B cell (primary cell): ENCODE results near the gene IGSF9B. TPM values are rescaled to one million over a fixed set of nuclear protein-coding genes. Genes with fewer than 3 reads are reported as not detected.

ENCODE experiments used
- ATAC-seq: fragments of 200-7000 bp; cut with Tn5 transposase; one replicate; pipeline ENCODE4 v1.10.0; 2021; ENCODE audit warnings: low read depth, mild to moderate bottlenecking, moderate number of reproducible peaks, moderate library complexity
- CTCF ChIA-PET: fragments of 350-600 bp; sonication (Branson Sonifier 250); formaldehyde crosslinking; loops from one replicate; lab custom pipeline; 2021; ENCODE audit warnings: antibody characterized with exemption, inconsistent platforms; lab: Charles Lee
- POLR2A ChIA-PET: fragments of 350-600 bp; sonication (Branson Sonifier 250); formaldehyde crosslinking; loops from one replicate; lab custom pipeline; 2021; ENCODE audit warnings: antibody characterized with exemption; lab: Charles Lee
- DNase-seq: peaks from one replicate; pipeline ENCODE4 v3.0.0; 2013
- H2AFZ ChIP-seq: 2 replicates; pipeline ENCODE4 v1.6.1; 2012; ENCODE audit warnings: mild to moderate bottlenecking, low read depth, low read length; ENCODE audit not compliant: insufficient read depth, poor library complexity, severe bottlenecking
- H3K27ac ChIP-seq, 2 donors: 1 replicate in 1 of 2; 2 replicates in 1 of 2; pipeline ENCODE4 v1.5.1; 2012 to 2013; ENCODE audit warnings: low read length in 2 of 2, mild to moderate bottlenecking in 2 of 2, moderate library complexity in 1 of 2
- H3K27me3 ChIP-seq, 4 experiments: fragments of 200-600 bp in 1 of 4; sonication (generic) in 1 of 4; replicated peaks in 1 of 4; 1 replicate in 2 of 4; 2 replicates in 2 of 4; pipeline versions ENCODE4 v1.6.1 to v1.7.0; 2013 to 2016; ENCODE audit warnings: low read length in 3 of 4, mild to moderate bottlenecking in 2 of 4, mixed read lengths in 1 of 4, moderate library complexity in 1 of 4; ENCODE audit not compliant: insufficient read depth in 4 of 4, control insufficient read depth in 3 of 4; ENCODE audit errors: control extremely low read depth in 1 of 4
- H3K36me3 ChIP-seq, 2 experiments: replicated peaks in 1 of 2; 1 replicate in 1 of 2; 2 replicates in 1 of 2; pipeline versions ENCODE4 v1.6.1 to v1.7.1; 2013; ENCODE audit warnings: low read length in 1 of 2; ENCODE audit not compliant: insufficient read depth in 2 of 2, control insufficient read depth in 1 of 2; ENCODE audit errors: control extremely low read depth in 1 of 2, extremely low read depth in 1 of 2
- H3K4me1 ChIP-seq, 2 donors: fragments of 200-600 bp in 1 of 2; sonication (generic) in 1 of 2; 1 replicate in 1 of 2; 2 replicates in 1 of 2; pipeline versions ENCODE4 v1.5.1 to v1.6.1; 2013 to 2017; ENCODE audit warnings: low read length in 2 of 2; ENCODE audit not compliant: control insufficient read depth in 2 of 2, insufficient read depth in 2 of 2
- H3K4me2 ChIP-seq: replicated peaks from 2 replicates; pipeline ENCODE3; 2012; ENCODE audit warnings: mild to moderate bottlenecking, low read depth, low read length; ENCODE audit not compliant: poor library complexity, severe bottlenecking
- H3K4me3 ChIP-seq, 5 experiments: fragments of 200-600 bp in 1 of 5; sonication (generic) in 1 of 5; 1 replicate in 3 of 5; 2 replicates in 2 of 5; pipeline versions ENCODE4 v1.5.1 to v1.7.0; 2011 to 2016; ENCODE audit warnings: low read length in 4 of 5, mild to moderate bottlenecking in 4 of 5, low read depth in 2 of 5, control low read depth in 1 of 5, moderate library complexity in 1 of 5; ENCODE audit not compliant: insufficient read depth in 1 of 5; ENCODE audit errors: control extremely low read depth in 1 of 5, extremely low read depth in 1 of 5
- H3K79me2 ChIP-seq: fragments of 200-600 bp; sonication (generic); one replicate; pipeline ENCODE4 v1.6.0; 2016; ENCODE audit warnings: low read length; ENCODE audit not compliant: control insufficient read depth, insufficient read depth
- H3K9ac ChIP-seq: fragments of 200-600 bp; sonication (generic); 2 replicates; pipeline ENCODE4 v1.6.1; 2017; ENCODE audit warnings: mild to moderate bottlenecking, low read length, moderate library complexity
- H3K9me3 ChIP-seq, 3 donors: one replicate each; pipeline versions ENCODE4 v1.6.1 to v1.7.1; 2013; ENCODE audit warnings: low read length in 2 of 3; ENCODE audit not compliant: control insufficient read depth in 2 of 3, insufficient read depth in 1 of 3; ENCODE audit errors: control extremely low read depth in 1 of 3
- H4K20me1 ChIP-seq: 2 replicates; pipeline ENCODE4 v1.6.0; 2012; ENCODE audit warnings: mild to moderate bottlenecking, low read length; ENCODE audit not compliant: insufficient read depth, control insufficient read depth, poor library complexity, severe bottlenecking
- H3K27ac Mint-ChIP-seq: one replicate; pipeline ENCODE4 v1.8.0; 2021; ENCODE audit warnings: mixed read lengths
- H3K27me3 Mint-ChIP-seq: one replicate; pipeline ENCODE4 v1.8.0; 2021; ENCODE audit warnings: mixed read lengths
- H3K4me1 Mint-ChIP-seq: one replicate; pipeline ENCODE4 v1.8.0; 2021; ENCODE audit warnings: mixed read lengths
- H3K4me3 Mint-ChIP-seq: one replicate; pipeline ENCODE4 v1.8.0; 2021; ENCODE audit warnings: mixed read lengths
- H3K9me3 Mint-ChIP-seq: one replicate; pipeline ENCODE4 v1.8.0; 2022; ENCODE audit warnings: mixed read lengths; ENCODE audit not compliant: insufficient read depth
- EZH2 ChIP-seq: IDR thresholded peaks from 2 replicates; pipeline ENCODE4 v1.6.1; 2012; ENCODE audit warnings: borderline replicate concordance, low read depth, mild to moderate bottlenecking, moderate library complexity, low read length; ENCODE audit not compliant: insufficient read depth, poor library complexity, severe bottlenecking
- WGBS: methylation state at CpG from one replicate; pipeline ENCODE4 v1.1.5; 2013; ENCODE audit warnings: missing lambda C conversion rate; ENCODE audit not compliant: insufficient coverage; 5-methylcytosine and 5-hydroxymethylcytosine counted together
- intact Hi-C: fragments of 100-400 bp; cut with micrococcal nuclease; formaldehyde crosslinking; loops from one replicate; pipeline ENCODE4 v1.10.0; 2022
- polyA plus RNA-seq: library from polyadenylated mRNA; depleted of rRNA; stranded (reverse); fragments of >200 nt; gene quantifications from 2 replicates; pipeline ENCODE4 v1.2.3, GENCODE V29; 2012
- total RNA-seq, 2 donors: library from RNA; stranded (reverse); fragments of 120-200 nt in 1 of 2; gene quantifications; 1 replicate in 1 of 2; 2 replicates in 1 of 2; pipeline versions ENCODE4 v1.2.3 to v1.2.4, GENCODE V29; 2013 to 2022
- TF ChIP-seq, protein P1 (sequence below): fragments of 200-600 bp; IDR thresholded peaks from one replicate; pipeline ENCODE4 v1.8.0; 2022; ENCODE audit warnings: antibody characterized with exemption, mild to moderate bottlenecking

IGSF9B gene
- total and polyA plus RNA-seq, 2 donors (not counting 1 experiment from before 2014, with no cell fraction given) = 0.15 to 0.37 TPM

DNA sequence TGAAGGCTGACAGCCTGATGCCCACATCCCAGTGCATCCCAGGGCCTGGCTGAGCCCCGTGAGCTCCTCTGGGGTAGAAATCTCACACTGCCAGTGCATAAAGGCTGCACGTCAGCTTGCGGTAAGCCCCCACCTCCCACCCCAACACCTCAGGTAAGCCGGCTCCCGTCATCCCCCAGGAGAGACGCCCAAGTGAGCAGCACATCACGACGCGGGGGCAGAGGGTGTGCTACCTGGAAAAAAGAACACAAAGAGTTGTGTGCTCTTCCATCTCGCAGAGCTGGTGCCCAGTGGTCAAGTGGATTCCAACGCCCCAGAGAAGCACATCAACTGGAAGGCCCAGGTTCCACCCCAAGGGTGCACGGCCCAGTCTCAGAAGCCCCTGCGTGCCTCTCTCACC is 50.0 kb downstream of the IGSF9B start:
- intact Hi-C loops = no loop called here
- ATAC-seq (no peak), DNase-seq (no peak)
- Histone ChIP-seq H3K4me2 (no peak overlapping the region), H3K27me3 (no peaks in the 10 kb centered on the region), H3K4me1 (peaks cover 0 to 4% of the 10 kb centered on the region in 2 donors), H3K9me3 (peaks cover 0 to 3% (median 0%) of the 10 kb centered on the region in 3 donors), H4K20me1 (no peaks in the 10 kb centered on the region), H3K4me3 (no peak overlapping the region), H2AFZ (no peak overlapping the region), H3K79me2 (no peaks in the 10 kb centered on the region), H3K27ac (no peak overlapping the region), H3K9ac (no peak overlapping the region), H3K36me3 (no peaks in the 10 kb centered on the region)
- ChIA-PET POLR2A (no interaction called here), CTCF (no interaction called here)
- H3K4me3 Mint-ChIP-seq = no peak overlapping the region
- no peaks in the 10 kb centered on the region for H3K9me3 Mint-ChIP-seq
- H3K4me1 Mint-ChIP-seq = peaks cover 6% of the 10 kb centered on the region
- no peaks in the 10 kb centered on the region for H3K27me3 Mint-ChIP-seq
- TF ChIP-seq, protein P1, sequence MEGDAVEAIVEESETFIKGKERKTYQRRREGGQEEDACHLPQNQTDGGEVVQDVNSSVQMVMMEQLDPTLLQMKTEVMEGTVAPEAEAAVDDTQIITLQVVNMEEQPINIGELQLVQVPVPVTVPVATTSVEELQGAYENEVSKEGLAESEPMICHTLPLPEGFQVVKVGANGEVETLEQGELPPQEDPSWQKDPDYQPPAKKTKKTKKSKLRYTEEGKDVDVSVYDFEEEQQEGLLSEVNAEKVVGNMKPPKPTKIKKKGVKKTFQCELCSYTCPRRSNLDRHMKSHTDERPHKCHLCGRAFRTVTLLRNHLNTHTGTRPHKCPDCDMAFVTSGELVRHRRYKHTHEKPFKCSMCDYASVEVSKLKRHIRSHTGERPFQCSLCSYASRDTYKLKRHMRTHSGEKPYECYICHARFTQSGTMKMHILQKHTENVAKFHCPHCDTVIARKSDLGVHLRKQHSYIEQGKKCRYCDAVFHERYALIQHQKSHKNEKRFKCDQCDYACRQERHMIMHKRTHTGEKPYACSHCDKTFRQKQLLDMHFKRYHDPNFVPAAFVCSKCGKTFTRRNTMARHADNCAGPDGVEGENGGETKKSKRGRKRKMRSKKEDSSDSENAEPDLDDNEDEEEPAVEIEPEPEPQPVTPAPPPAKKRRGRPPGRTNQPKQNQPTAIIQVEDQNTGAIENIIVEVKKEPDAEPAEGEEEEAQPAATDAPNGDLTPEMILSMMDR = no peak
- no peak for TF ChIP-seq EZH2
- WGBS = 96% methylated on average over 13 of the region's 13 CpGs
- no peak overlapping the region for H3K27ac Mint-ChIP-seq

DNA sequence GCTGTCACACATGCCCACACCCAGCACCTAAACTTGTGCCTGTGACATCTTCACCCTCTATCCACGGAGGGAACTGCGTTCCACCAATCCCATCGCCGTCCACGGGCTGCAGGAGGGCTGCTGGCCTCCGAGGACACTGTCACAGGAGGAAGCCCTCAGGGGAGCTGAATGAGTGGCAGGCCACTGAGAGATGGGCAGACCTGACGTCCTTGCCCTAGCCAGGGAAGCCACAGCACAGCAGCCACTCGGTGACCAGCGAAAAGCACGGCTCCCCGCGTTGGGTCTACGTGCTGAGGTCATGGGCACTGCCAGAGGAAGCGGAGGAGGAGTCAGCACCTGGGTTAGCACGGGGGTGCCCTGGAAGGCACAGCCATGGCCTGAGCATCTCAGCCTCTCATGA is 50.5 kb downstream of the IGSF9B start:
- TF ChIP-seq, protein P1 = no peak
- no peak for TF ChIP-seq EZH2
- H3K9me3 Mint-ChIP-seq = no peaks in the 10 kb centered on the region
- no peak for ATAC-seq
- peaks cover 6% of the 10 kb centered on the region for H3K4me1 Mint-ChIP-seq
- no peak overlapping the region for H2AFZ ChIP-seq
- H3K9me3 ChIP-seq = peaks cover 0 to 3% (median 0%) of the 10 kb centered on the region in 3 donors
- peaks cover 0 to 4% of the 10 kb centered on the region in 2 donors for H3K4me1 ChIP-seq
- H3K27ac ChIP-seq = no peak overlapping the region
- no peaks in the 10 kb centered on the region for H4K20me1 ChIP-seq
- CTCF ChIA-PET = no interaction called here
- no peak overlapping the region for H3K4me3 ChIP-seq
- DNase-seq = no peak
- no peaks in the 10 kb centered on the region for H3K27me3 ChIP-seq
- no peaks in the 10 kb centered on the region for H3K27me3 Mint-ChIP-seq
- no peak overlapping the region for H3K27ac Mint-ChIP-seq
- 88% methylated on average over 15 of the region's 15 CpGs for whole genome bisulfite sequencing
- POLR2A ChIA-PET = no interaction called here
- no peak overlapping the region for H3K9ac ChIP-seq
- no peak overlapping the region for H3K4me3 Mint-ChIP-seq
- intact Hi-C loops = no loop called here
- H3K4me2 ChIP-seq = no peak overlapping the region
- no peaks in the 10 kb centered on the region for H3K79me2 ChIP-seq
- no peaks in the 10 kb centered on the region for H3K36me3 ChIP-seq
